GM18907 (cell line): Measurements from ENCODE around the gene TPST2.
"Not testable (repeated sequence)": the region's sequence is repeated elsewhere in the genome, so short reads cannot be mapped to it uniquely, and the experiment has no call there.

ENCODE experiments used
- ATAC-seq: cut with Tn5 transposase; IDR thresholded peaks from one replicate; pipeline ENCODE4 v1.9.1; 2021; ENCODE audit warnings: mild to moderate bottlenecking, moderate library complexity; ENCODE audit not compliant: unreplicated experiment

Gene TPST2

DNA sequence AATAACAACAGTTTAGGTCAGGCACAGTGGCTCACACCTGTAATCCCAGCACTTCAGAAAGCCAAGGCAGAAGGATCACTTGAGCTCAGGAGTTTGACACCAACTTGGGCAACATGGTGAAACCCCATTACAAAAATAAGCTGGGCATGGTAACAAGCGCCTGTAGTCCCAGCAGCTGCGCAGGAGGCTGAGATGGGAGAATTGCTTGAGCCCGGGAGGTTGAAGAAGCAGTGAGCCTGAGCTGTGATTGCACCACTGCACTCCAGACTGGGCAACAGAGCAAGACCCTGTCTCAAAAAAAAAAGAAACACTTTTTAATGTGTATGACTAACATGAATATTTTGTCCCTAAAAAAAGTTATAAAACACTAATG lies 53.2 kb downstream of the TPST2 start:
- ATAC-seq: no peak

DNA sequence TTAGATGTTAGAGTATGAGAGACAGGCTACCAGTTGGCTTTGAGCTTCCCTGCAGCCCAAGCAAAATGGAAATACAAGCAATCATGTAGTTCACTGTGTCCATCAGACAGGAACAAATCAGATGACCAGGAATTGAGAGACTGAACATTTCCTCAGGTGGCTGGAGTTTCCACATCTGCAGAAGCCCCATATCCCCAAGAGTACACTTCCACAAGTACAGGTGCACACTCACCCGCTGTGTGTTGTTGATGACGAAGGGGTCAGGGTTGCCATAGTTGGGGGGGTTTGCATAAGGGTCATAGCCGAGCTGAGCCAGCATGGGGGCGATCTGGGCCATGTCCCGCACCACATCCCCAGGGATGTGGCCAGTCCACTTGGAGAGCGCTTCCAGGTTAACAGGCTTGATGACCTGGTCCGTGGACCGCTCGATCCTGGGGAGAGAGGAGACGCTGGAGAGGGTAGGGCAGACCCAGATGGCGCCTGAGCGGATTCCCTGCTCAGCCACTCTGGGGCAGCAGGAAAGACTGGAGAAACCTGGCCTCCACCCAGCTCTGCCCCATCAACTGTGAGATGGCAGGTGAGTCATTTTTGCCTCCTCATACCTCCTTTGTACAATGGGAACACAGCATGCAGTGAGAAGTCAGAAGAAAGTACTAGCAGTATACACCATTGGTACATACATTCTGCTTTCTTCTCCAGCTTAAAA lies 53.7 kb downstream of the TPST2 start:
- ATAC-seq: no peak

DNA sequence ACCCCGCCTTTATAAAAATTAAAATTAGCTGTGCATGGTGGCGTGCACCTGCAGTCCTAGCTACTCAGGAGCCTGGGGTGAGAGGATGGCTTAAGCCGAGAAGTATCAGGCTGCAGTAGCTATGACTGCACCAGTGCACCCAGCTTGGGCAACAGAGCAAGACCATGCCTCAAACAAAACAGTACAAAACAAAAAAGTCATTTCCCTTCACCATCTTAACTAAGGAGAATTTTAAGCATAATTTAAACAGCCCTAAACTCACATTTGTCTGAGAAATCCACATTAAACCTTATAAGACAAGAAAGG lies 54.4 kb downstream of the TPST2 start:
- ATAC-seq: no peak

DNA sequence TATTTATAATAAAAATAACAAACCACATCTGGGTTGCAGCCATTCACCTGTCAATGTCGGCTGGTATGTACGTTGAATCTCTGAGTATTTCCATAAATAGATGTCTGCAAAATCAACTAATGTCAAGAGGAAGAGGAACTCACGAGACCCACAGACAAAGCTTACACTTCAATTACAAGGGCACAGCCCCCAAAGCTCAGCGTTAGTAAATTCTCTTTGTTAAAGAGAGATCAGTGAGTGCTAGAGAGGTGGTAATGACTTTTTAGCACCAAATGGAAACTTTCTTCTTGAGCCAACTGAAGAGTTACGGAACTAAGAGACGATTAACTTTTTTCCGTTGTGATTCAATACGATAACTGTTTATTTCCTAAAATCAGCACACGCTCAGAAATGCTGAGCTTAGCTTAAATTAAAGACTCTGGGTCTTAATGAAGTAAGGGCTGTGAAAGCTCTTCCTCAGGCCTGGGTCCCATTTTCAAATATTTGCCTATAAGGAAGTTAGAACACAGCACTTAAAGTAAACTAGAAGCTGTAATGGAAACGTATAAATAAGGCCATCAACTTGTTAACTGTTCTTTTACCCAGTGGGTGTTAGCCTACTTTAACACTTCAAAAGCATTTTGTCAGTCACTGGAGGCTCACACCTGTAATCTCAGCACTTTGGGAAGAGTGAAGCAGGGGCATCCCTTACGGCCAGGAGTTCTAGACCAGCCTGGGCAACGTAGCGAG lies 54.9 kb downstream of the TPST2 start:
- no peak for ATAC-seq

DNA sequence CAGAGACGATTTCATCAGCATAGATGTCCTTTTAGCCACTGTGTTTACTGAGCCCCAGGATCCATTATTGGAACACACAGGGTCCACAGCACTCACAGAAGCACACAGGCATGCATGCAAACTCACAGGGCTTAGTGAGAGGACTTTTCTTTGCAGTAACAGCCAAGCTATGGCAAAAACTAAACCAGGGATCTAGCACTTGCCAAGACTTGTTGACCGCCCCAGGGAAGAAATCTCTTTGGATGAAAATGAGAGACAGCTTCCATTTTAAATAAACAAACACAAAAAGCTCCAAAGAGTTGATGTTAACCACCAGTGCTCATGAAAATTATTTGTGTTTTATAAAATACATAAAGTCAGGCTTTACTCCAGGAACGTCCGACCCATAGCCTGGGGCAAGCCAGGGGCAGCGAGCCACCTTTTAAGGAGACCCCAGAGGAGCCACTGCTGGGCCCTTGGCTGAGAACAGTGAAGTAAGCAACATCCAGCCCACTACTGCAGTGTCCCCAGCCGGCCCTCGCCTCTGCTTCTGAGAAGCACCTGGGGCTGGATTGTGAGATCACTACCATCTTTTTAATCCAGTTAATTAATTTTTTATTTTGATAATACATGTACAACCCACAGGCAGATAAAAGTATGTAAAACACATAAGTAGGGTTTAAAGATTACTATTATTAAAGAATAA lies 55.6 kb downstream of the TPST2 start:
- no peak for ATAC-seq

DNA sequence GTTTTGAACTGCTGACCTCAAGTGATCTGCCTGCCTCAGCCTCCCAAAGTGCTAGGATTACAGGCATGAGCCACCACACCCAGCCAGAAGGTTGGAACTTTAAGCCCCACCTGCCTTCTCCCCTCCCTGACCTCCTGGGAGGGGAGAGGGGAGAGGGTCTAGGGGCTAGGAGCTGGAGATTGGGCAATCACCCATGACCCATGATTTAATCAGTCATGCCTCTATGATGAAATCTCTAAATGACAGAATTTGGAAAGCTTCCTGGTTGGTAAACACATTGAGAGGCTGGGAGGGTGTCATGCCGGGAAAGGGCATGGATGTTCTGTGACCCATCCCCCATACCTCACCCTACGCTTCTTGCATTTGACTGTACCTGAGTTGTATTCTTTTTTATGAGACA lies 60.6 kb downstream of the TPST2 start:
- no peak for ATAC-seq

DNA sequence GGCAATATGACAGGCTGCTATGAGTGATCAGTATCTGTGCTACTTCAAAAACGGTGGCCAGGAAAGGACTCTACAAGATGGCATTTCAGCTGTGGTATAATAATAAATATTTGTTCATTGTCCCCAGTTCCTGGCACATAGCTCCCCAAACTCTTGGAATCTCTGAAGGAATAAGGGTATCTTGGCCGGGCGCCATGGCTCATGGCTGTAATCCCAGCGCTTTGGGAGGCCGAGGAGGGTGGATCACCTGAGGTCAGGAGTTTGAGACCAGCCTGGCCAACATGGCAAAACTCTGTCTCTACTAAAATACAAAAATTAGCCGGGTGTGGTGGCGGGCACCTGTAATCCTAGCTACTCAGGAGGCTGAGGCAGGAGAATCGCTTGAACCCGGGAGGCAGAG lies 61.4 kb downstream of the TPST2 start:
- ATAC-seq: not testable (repeated sequence)

DNA sequence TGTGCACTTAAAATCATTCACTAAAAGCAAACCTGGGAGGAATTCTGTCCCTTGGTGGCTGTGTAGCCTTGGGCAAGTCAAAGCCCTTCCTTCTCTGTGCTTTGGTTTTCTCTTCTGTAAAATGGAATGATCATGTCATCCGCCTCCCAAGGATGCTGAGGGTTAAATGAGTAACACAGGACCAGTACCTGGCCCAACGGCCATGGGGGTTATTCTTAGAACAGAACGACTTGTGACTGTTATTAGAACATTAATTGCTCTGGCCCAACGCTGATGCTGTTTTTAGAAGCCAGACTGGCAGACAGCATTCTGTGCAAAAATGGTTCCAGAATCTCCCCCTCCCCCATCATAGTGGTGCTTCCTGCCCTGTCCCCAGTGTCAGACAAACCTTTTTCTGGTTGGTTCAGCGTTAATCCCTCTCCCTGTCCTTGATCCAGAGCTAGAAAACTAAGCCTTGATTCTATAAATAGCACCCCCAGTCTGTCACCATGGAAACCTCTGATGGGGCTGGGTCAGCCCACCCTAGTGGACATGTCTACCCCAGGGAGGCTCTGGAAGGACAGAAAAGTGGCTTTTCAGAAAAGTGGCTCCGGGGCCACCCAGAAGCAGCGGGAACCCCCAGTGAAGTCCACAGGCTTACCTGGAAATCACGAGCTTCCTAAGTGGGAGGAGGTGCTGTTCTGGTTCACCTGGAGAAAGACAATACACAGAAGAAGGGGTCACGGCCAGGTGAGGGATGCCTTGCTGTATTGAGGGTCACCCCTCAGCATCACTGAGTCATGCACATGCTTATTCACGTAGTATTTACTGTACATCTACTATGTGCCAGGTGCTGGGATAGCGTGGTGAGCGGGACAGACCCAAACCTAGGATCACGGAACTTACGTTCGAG lies 62.1 kb downstream of the TPST2 start:
- ATAC-seq: no peak

DNA sequence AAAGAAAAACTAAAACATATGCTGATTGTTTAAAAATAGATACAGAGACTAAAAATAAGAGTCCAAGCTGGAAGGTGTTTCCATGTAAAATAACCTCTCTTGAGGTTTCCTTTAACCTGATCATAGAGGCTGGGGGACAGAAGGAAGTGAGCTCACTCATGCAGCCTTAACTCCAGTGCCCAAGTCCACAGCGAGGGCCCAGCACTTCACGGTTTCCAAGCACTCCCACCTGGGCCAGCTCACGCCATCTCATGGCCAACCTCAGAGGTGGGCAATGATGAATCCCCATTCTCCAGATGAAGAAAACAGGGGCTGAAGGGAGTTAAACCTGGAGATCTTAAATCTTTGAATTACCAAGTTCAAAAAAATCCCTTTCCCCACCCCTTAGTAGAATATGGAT lies 62.8 kb downstream of the TPST2 start:
- no peak for ATAC-seq

DNA sequence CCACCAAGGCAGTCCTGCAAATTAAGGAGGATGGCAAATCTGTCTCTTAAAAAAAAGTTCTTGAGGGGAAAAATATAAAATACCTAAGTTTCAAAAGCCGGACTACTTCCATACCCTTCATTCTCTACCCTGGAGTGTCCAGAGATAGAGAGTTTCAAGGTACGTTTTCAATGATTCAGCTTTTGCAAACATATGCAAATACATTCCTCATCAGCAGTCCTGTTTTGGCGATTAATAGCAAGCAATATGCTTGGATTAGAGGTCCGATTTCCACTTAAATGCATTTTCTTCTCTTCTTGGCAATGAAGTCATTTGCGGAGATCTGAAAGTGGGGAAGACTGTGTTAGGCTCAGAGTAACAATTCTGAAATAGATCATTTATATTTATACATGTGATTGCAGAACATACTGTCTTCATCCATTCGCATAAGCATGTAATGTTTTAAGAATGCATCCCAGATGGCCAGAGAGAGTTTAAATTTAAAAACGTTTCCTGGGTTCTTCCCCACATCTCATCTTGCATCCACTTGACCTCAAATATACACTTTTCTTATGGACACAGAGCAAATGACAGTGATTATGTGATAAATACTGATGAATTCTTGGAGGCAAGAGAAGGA lies 63.9 kb downstream of the TPST2 start:
- no peak for ATAC-seq

DNA sequence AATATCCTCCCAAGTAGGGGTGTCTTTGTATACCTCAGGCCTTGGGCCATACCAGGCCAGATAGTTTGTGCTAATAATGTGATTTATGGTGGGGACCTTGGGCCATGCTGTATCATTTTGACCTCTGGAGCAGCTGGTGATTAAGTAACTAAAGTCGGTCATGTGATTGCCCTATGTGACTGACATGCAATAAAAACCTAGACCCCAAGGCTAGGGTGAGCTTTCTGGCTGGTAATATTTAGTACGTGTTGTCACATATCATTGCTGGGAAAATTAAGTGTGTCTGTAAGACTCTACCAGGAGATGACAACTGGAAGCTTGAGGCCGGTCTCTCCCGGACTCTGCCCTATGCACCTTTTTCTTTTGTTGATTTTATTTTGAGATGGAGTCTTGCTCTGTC lies 65.1 kb downstream of the TPST2 start:
- no peak for ATAC-seq

DNA sequence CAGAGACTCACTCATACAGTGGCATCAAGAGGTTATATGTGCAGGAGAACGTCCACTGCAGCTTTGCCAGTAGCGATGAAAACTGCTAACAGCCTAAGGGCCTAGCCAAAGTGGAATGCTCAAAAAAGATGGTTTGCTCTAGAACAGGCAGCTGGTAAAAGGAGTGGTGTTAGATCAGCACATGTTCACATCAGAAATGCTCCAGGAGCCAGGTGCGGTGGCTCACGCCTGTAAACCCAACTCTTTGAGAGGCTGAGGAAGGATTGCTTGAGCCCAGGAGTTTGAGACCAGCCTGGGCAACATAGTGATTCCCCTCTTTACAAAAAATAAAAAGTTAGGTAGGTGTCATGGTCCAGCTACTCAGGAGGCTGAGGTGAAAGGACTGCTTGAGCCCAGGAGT lies 67.3 kb downstream of the TPST2 start:
- no peak for ATAC-seq

DNA sequence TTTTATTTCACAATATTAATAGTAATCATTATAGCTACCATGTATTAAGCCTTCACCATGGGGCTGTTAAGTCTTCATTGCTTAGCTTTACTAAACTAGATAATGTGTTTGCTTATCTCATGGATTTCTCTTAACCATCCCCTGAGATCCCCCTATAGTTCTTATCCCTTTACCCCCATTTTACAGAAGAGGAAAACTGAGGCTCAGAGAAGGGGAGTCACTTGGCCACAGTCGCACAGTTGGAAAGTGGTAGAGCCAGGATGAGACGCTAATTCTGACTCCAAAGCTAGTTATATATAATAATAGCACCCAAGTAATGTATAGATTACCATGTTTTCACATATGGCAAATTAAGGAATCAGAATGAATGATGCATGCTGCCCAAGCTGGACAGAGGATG lies 67.9 kb downstream of the TPST2 start:
- no peak for ATAC-seq

DNA sequence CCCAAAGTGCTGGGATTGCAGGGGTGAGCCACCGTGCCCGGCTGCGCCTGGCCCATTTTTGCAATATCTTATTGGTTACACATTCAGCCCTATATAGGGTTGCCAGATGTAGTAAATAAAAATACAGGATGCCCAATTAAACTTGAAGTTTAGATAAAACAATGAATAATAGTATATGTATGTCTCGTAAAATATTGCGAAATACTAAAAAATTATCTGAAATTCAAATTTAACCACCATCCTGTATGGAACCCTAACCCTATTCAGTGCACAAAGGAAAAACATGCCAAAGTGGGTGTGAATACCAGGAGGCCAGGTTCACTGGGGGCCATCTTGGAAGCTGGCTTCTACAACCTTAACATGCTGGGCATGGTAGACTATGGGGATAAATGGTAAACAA lies 72.5 kb downstream of the TPST2 start:
- no peak for ATAC-seq

DNA sequence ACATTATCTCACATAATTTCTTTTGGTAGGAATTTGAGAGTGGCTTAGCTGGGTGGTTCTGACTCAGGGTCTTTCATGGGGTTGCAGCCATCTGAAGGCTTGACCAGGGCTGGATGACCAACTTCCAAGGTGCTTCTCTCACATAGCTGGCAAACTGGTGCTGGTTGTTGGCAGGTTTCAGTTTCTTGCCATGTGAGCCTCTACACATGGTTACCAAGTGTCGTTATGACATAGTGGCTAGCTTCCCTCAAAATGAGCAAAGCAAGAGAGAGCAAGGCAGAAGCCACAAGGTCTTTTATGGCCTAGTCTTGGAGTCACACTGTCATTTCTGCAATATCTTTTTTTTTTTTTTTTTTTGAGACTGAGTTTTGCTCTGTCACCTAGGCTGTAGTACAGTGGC lies 73.4 kb downstream of the TPST2 start:
- ATAC-seq: no peak

DNA sequence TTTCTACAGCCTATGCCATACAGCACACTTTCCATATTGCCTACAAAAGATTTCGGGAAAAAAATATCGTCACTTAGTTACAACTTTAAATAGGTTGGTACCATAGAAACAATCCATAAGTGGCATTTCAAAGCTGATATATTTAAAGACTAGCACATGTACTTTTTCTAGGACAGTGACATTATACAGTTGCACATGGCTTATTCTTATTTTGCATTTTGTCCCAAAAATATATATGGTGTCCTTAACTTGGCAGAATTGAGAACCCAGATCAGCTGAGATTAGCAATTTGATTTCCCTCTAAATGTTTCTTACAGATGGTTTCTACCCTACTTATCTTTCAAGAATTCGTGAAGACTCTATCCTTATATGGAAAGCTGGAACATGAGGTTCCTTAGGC lies 74.0 kb downstream of the TPST2 start:
- ATAC-seq: no peak

DNA sequence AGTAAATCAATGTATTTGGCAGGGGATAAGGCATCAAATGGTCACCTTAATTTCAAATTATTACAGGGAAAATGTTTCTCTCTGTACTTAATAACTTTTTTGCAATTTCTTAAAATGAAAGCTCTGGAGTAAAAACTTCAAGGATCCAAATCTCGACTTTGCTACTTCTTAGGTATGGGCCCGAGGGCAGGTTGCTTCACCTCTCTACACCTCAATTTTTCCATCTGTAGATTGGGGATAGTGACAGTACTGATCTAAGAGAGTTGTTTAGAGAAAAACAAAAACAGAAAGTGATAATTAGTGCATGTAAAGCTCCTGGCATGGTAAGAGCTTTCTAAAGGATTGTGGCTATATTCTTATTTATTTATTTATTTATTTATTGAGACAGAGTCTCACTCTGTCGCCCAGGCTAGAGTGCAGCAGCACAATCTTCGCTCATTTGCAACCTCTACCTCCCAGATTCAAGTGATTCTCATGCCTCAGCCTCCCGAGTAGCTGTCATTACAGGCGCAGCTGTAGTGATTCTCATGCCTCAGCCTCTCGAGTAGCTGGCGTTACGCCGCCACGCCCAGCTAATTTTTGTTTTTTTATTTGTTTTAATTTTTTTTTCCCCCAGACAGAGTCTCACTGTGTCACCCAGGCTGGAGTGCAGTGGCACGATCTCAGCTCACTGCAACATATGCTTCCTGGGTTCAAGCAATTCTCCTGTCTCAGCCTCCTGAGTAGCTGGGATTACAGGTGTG lies 75.3 kb downstream of the TPST2 start:
- ATAC-seq: no peak

DNA sequence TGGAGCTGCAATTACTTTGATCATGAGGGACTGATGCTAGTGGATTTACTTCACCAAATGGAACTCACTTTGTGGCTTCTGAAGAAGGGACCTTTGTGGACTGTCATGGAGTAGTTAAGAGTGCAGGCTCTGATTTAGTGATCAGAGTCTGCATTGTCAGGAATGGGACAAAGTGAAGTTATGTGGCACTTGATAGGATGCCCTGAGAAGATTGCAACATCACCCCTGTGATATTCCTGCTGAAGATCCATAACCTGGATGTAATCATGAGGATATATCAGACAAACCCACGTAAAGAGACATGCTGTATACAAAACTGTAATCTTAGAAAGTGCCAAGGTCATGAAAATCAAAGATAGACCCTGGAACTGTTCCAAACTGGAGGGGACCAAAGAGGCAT lies 76.1 kb downstream of the TPST2 start:
- no peak for ATAC-seq

DNA sequence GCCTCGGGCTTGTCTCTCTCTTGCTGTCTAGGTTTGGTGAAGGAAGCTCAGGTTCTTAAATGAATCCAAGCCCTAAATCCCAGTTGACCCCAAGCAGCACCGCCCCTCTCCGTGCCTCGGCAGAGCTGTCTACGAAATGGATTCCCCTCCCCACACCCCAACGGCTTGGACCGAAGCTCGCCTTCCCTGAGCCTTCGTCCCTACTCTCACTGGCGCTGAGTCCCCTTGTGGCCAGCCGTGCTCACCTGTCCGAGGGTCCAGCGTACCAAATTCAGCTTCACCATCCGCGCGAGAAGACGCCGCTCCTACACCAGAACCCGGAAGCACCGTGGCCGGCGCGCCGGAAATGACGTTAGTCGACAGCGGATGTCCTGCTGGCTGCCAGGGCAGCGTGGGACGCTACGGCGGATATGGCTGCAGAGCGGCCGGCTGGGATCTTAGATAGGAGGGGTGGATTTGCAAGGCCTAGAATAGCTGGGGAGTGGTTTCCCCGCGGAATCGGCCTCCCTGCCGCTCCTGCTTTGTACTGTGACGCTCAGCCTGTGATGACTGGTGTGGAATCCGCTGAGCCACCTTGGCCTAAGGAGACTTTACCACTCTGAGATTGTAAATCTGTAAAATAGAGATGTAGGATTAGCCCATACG lies 77.7 kb downstream of the TPST2 start, which contains the start of gene TFIP11:
TFIP11 (minus strand) TSS at position 325 of the 645 bp plus-strand sequence. CDS start 2,201 bp downstream, outside the sequence.
- peak; percentile 84 for ATAC-seq

DNA sequence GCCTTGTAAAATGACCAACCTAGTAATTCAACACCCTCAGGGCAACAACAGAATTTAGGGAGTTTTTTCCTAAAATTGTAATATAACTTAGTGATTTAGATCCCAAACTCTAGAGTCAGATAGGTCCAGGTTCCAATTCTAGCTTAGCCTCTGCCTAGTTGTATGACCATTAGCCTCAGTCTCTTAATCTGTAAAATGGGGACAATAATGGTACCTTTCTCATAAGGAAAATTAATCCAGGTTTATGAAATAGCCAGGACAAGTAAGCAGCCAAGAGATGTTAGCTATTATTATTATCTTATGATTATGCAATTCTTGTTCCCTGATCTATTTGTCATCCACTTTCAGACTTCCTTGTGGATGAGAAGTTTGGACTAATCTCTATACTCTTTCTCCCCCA lies 81.8 kb downstream of the TPST2 start:
- ATAC-seq: no peak
